Mesothelial cell of epicardium (in vitro differentiated cells): ENCODE measurements around the gene CALR3. TPM values are rescaled to one million over a fixed set of nuclear protein-coding genes. Genes with fewer than 3 reads are reported as not detected.

ENCODE experiments used
- DNase-seq, 2 experiments: peaks; one replicate each; pipeline ENCODE4 v3.0.0; 2021; ENCODE audit warnings: low spot score in 2 of 2; ENCODE audit not compliant: unreplicated experiment in 2 of 2
- H3K27ac Mint-ChIP-seq: 2 replicates; pipeline ENCODE4 v1.8.0; 2021; ENCODE audit warnings: mixed read lengths
- H3K27me3 Mint-ChIP-seq: 2 replicates; pipeline ENCODE4 v1.8.0; 2021; ENCODE audit warnings: low read depth, mixed read lengths
- H3K36me3 Mint-ChIP-seq: 2 replicates; pipeline ENCODE4 v1.8.0; 2021; ENCODE audit warnings: mixed read lengths
- H3K4me1 Mint-ChIP-seq: 2 replicates; pipeline ENCODE4 v1.8.0; 2021; ENCODE audit warnings: mixed read lengths
- H3K4me3 Mint-ChIP-seq: 2 replicates; pipeline ENCODE4 v1.8.0; 2021; ENCODE audit warnings: mild to moderate bottlenecking, moderate library complexity, mixed read lengths
- H3K9me3 Mint-ChIP-seq: 2 replicates; pipeline ENCODE4 v1.8.0; 2021; ENCODE audit warnings: mixed read lengths
- CTCF ChIP-seq: fragments of 200-600 bp; sonication (generic); IDR thresholded peaks from one replicate; pipeline ENCODE4 v1.5.0; 2021; ENCODE audit warnings: antibody characterized with exemption; ENCODE audit not compliant: unreplicated experiment
- total RNA-seq: library from RNA; stranded (reverse); gene quantifications from 3 replicates; pipeline ENCODE4 v1.2.1, GENCODE V29; 2021

The CALR3 gene
- total RNA-seq, 1 donor from 2014 or later: not detected

- TF ChIP-seq CTCF: no peak
- Mint-ChIP-seq H3K4me3 (no peak overlapping the region), H3K36me3 (peaks cover 16% of the 10 kb centered on the region), H3K27me3 (no peaks in the 10 kb centered on the region), H3K9me3 (no peaks in the 10 kb centered on the region), H3K27ac (peak overlapping the region; percentile 73), H3K4me1 (peaks cover 34% of the 10 kb centered on the region)
- no peak for DNase-seq
These were observed 54.3 kb downstream of the CALR3 start for GRCh38 chr19:16441661-16442162.

GRCh38 chr19:16436780-16437332, 59.1 kb downstream of the CALR3 start:
- H3K27ac Mint-ChIP-seq: no peak overlapping the region
- peaks cover 4% of the 10 kb centered on the region for H3K4me1 Mint-ChIP-seq
- no peak for DNase-seq
- H3K9me3 Mint-ChIP-seq: no peaks in the 10 kb centered on the region
- no peak overlapping the region for H3K4me3 Mint-ChIP-seq
- peaks cover 27% of the 10 kb centered on the region for H3K36me3 Mint-ChIP-seq
- no peak for TF ChIP-seq CTCF
- no peaks in the 10 kb centered on the region for H3K27me3 Mint-ChIP-seq

GRCh38 chr19:16435999-16436650, 59.8 kb downstream of the CALR3 start:
- no peaks in the 10 kb centered on the region for H3K4me1 Mint-ChIP-seq
- no peaks in the 10 kb centered on the region for H3K27me3 Mint-ChIP-seq
- DNase-seq: no peak
- TF ChIP-seq CTCF: no peak
- H3K36me3 Mint-ChIP-seq: peaks cover 33% of the 10 kb centered on the region
- H3K27ac Mint-ChIP-seq: no peak overlapping the region
- H3K4me3 Mint-ChIP-seq: no peak overlapping the region
- no peaks in the 10 kb centered on the region for H3K9me3 Mint-ChIP-seq

- Mint-ChIP-seq H3K27me3 (no peaks in the 10 kb centered on the region), H3K9me3 (no peaks in the 10 kb centered on the region), H3K27ac (peak overlapping the region; percentile 34), H3K36me3 (peaks cover 33% of the 10 kb centered on the region), H3K4me1 (no peaks in the 10 kb centered on the region), H3K4me3 (no peak overlapping the region)
- no peak for DNase-seq
- no peak for TF ChIP-seq CTCF
These were observed 60.6 kb downstream of the CALR3 start for GRCh38 chr19:16435238-16435917.

GRCh38 chr19:16433986-16434385, 62.0 kb downstream of the CALR3 start:
- no peak overlapping the region for H3K27ac Mint-ChIP-seq
- H3K4me1 Mint-ChIP-seq: no peaks in the 10 kb centered on the region

More at GRCh38 chr19:16433986-16434385, 62.0 kb downstream of the CALR3 start:
- no peak for TF ChIP-seq CTCF
- H3K4me3 Mint-ChIP-seq: no peak overlapping the region
- H3K27me3 Mint-ChIP-seq: no peaks in the 10 kb centered on the region
- no peak for DNase-seq
- H3K9me3 Mint-ChIP-seq: no peaks in the 10 kb centered on the region
- peaks cover 35% of the 10 kb centered on the region for H3K36me3 Mint-ChIP-seq
